IPS-NIHi7 (cell line): Measurements from ENCODE around the gene MCF2L.

Source experiments
- DNase-seq: peaks from one replicate; pipeline ENCODE4 v3.0.0; 2012; ENCODE audit warnings: mixed read lengths; ENCODE audit errors: extremely low spot score

Gene MCF2L

GRCh38 chr13:113148940-113149503 lies 180.0 kb downstream of the MCF2L start:
- no peak for DNase-seq
